ENCODE measurements around the gene TPCN1. TPM values are rescaled to one million over a fixed set of nuclear protein-coding genes. Genes with fewer than 3 reads are reported as not detected.

Gene TPCN1
- total RNA-seq, 2 donors from 2014 or later: 18.9 to 30.8 TPM

DNA sequence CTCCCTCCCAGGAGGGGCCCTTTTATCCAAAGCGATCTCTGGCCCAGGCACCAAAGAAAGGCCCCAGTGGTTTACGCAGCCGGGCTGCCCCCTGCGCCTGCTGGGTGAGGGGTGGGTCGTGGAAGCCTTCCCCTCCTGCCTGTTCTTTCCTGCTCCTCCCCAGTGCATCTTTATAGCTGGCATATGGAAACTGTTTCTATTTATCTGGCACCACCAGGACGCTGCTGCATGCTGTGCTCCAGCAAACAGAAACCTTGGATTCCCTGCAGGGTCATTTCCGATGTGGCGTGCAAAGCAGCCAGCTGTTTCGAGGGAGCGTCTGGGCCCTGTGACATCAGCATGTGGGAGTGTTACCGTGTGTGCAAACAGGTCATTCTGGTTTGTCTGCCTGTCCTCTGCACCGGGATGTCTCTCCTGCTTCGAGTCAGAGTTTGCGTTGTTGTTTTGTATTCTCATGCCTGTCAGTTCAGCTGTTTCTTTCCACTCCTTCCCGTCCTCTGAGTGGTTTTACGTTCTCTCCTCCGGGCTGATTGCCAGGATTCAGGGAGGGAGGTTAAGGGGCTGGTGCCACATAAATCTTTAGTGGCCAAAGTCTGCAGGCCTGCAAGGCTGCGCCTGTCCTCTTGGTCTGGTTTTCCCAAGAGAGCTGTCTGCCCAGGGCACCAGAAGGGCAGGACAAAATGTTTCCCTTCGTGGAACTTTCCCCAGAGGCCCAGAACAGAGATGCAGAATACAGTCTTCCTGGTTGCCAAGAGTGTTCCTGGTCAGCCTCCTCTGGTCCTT is 24.6 kb downstream of the TPCN1 start:
- TF ChIP-seq, protein P1, sequence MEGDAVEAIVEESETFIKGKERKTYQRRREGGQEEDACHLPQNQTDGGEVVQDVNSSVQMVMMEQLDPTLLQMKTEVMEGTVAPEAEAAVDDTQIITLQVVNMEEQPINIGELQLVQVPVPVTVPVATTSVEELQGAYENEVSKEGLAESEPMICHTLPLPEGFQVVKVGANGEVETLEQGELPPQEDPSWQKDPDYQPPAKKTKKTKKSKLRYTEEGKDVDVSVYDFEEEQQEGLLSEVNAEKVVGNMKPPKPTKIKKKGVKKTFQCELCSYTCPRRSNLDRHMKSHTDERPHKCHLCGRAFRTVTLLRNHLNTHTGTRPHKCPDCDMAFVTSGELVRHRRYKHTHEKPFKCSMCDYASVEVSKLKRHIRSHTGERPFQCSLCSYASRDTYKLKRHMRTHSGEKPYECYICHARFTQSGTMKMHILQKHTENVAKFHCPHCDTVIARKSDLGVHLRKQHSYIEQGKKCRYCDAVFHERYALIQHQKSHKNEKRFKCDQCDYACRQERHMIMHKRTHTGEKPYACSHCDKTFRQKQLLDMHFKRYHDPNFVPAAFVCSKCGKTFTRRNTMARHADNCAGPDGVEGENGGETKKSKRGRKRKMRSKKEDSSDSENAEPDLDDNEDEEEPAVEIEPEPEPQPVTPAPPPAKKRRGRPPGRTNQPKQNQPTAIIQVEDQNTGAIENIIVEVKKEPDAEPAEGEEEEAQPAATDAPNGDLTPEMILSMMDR (conservative IDR thresholded peaks at IDR 0.05): no peak
- H3K4me1 Mint-ChIP-seq: peaks cover 24% of the 10 kb centered on the region
- peak overlapping the region; percentile 67 for H3K27ac ChIP-seq (ENCODE audit: low read depth, low read length)
- WGBS, 2 experiments (ENCODE audit: insufficient coverage in 1 of 2, insufficient read length in 1 of 2): 30 to 49% methylated on average over 10 to 19 of the region's 19 CpGs
- no peaks in the 10 kb centered on the region for H3K36me3 ChIP-seq (ENCODE audit: control insufficient read depth, insufficient read depth, low read length)
- peak overlapping the region; percentile 88 for H3K27ac Mint-ChIP-seq
- H3K9me3 ChIP-seq (ENCODE audit: control insufficient read depth, low read length): no peaks in the 10 kb centered on the region
- H3K27me3 ChIP-seq (ENCODE audit: control insufficient read depth, insufficient read depth, low read length, poor library complexity, severe bottlenecking): peaks cover 66% of the 10 kb centered on the region
- DNase-seq: peak; percentile 97
- H3K36me3 Mint-ChIP-seq (ENCODE audit: low read depth): peaks cover 6% of the 10 kb centered on the region
- H3K4me3 ChIP-seq (ENCODE audit: low read length): no peak overlapping the region
- no peaks in the 10 kb centered on the region for H3K9me3 Mint-ChIP-seq
- H3K4me3 Mint-ChIP-seq: peak overlapping the region; percentile 44
- no peak overlapping the region for H3K9ac ChIP-seq (ENCODE audit: extremely low read depth, low read length, poor library complexity, severe bottlenecking)
- peaks cover 7% of the 10 kb centered on the region for H3K4me1 ChIP-seq (ENCODE audit: control insufficient read depth, insufficient read depth, low read length)
- H3K27me3 Mint-ChIP-seq (ENCODE audit: insufficient read depth): peaks cover 64% of the 10 kb centered on the region

DNA sequence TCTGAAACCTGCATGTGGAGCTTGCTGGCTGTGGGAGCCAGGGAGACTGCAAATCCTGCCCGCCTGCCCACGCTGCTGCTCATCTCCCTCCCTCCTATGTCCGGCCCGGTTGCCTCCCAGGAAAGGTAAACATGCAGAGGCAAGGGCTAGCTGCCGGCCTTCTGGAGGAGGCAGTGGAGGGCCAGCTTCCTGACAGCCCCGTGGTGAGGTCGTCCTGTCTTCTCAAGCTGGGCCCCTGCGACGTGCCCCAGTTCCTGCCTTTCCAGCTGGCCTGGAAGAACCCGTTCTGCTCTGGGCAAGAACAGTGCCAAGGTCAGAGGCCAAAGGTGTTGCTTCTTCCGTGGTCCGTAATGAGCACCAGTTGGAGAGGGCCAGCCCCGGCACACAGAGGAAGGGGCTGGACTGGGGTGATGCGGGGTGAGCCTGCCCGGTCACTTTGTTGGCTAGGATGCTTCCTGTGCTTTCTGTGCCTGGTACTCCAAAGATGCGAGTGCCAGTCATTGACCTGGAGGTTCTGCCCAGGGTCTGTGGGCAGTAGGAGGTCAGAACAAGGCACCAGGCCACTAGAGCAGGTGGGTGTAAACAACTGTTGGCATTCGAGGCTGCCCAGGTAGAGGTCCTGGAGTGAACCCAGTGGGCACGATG is 25.3 kb downstream of the TPCN1 start:
- DNase-seq: peak; percentile 86

More for the DNA sequence above, 25.3 kb downstream of the TPCN1 start:
- H3K27me3 Mint-ChIP-seq (ENCODE audit: insufficient read depth): peaks cover 71% of the 10 kb centered on the region
- Histone ChIP-seq H3K4me1 (ENCODE audit: control insufficient read depth, insufficient read depth, low read length) (peaks cover 7% of the 10 kb centered on the region), H3K9me3 (ENCODE audit: control insufficient read depth, low read length) (no peaks in the 10 kb centered on the region), H3K27ac (ENCODE audit: low read depth, low read length) (peak overlapping the region; percentile 67), H3K4me3 (ENCODE audit: low read length) (no peak overlapping the region), H3K9ac (ENCODE audit: extremely low read depth, low read length, poor library complexity, severe bottlenecking) (no peak overlapping the region), H3K27me3 (ENCODE audit: control insufficient read depth, insufficient read depth, low read length, poor library complexity, severe bottlenecking) (peaks cover 73% of the 10 kb centered on the region), H3K36me3 (ENCODE audit: control insufficient read depth, insufficient read depth, low read length) (no peaks in the 10 kb centered on the region)
- 78 to 79% methylated on average over 16 to 18 of the region's 18 CpGs for WGBS, 2 experiments (ENCODE audit: insufficient coverage in 1 of 2, insufficient read length in 1 of 2)
- TF ChIP-seq, protein P1 (conservative IDR thresholded peaks at IDR 0.05): no peak
- H3K4me1 Mint-ChIP-seq: peaks cover 24% of the 10 kb centered on the region
- H3K9me3 Mint-ChIP-seq: no peaks in the 10 kb centered on the region
- H3K4me3 Mint-ChIP-seq: peak overlapping the region; percentile 44
- H3K36me3 Mint-ChIP-seq (ENCODE audit: low read depth): peaks cover 6% of the 10 kb centered on the region
- peak overlapping the region; percentile 88 for H3K27ac Mint-ChIP-seq

All from endodermal cell (in vitro differentiated cells).